SK-N-SH treated with all-trans-retinoic acid at 6 μM for 48 hours (cell line): ENCODE results near the gene SPECC1L.

Experiments
- ATAC-seq: fragments of 200-7000 bp; cut with Tn5 transposase; 3 replicates; pipeline ENCODE4 v1.9.1; 2020; ENCODE audit warnings: mild to moderate bottlenecking, moderate library complexity
- BACH2 ChIP-seq: fragments of 250-450 bp; sonication (Bioruptor Pico); IDR thresholded peaks from 2 replicates; pipeline ENCODE4 v1.9.0; 2021; ENCODE audit warnings: mild to moderate bottlenecking, borderline replicate concordance
- CREB5 ChIP-seq: fragments of 250-450 bp; sonication (Bioruptor Pico); IDR thresholded peaks from 2 replicates; pipeline ENCODE4 v1.5.1; 2020; ENCODE audit warnings: low read depth, mild to moderate bottlenecking, moderate library complexity
- CSDC2 ChIP-seq: fragments of 250-450 bp; sonication (Bioruptor Pico); IDR thresholded peaks from 2 replicates; pipeline ENCODE4 v1.5.0; 2020; ENCODE audit warnings: mild to moderate bottlenecking, moderate library complexity
- CSRNP3 ChIP-seq: fragments of 250-450 bp; sonication (Bioruptor Pico); IDR thresholded peaks from 2 replicates; pipeline ENCODE4 v1.5.1; 2021; ENCODE audit warnings: mild to moderate bottlenecking, moderate library complexity
- ESRRG ChIP-seq: fragments of 250-450 bp; sonication (Bioruptor Pico); IDR thresholded peaks from 2 replicates; pipeline ENCODE4 v1.6.1; 2021; ENCODE audit warnings: mild to moderate bottlenecking
- GLIS3 ChIP-seq: fragments of 250-450 bp; sonication (Bioruptor Pico); IDR thresholded peaks from 2 replicates; pipeline ENCODE4 v1.5.0; 2020; ENCODE audit warnings: mild to moderate bottlenecking, moderate library complexity
- ISL1 ChIP-seq: fragments of 250-450 bp; sonication (Bioruptor Pico); IDR thresholded peaks from 2 replicates; pipeline ENCODE4 v2.1.2; 2022; ENCODE audit warnings: mild to moderate bottlenecking, moderate library complexity
- OSR1 ChIP-seq: fragments of 250-450 bp; sonication (Bioruptor Pico); IDR thresholded peaks from 2 replicates; pipeline ENCODE4 v1.8.0; 2022; ENCODE audit warnings: moderate library complexity, mild to moderate bottlenecking, inconsistent platforms
- POU6F1 ChIP-seq: fragments of 250-450 bp; sonication (Bioruptor Pico); IDR thresholded peaks from 2 replicates; pipeline ENCODE4 v1.8.0; 2021; ENCODE audit warnings: low read depth, mild to moderate bottlenecking, moderate library complexity, borderline replicate concordance
- PPARA ChIP-seq: fragments of 250-450 bp; sonication (Bioruptor Pico); IDR thresholded peaks from 2 replicates; pipeline ENCODE4 v1.5.0; 2020; ENCODE audit warnings: mild to moderate bottlenecking, borderline replicate concordance
- TCF4 ChIP-seq: fragments of 250-450 bp; sonication (Bioruptor Pico); IDR thresholded peaks from 2 replicates; pipeline ENCODE4 v1.8.0; 2021; ENCODE audit warnings: mild to moderate bottlenecking, moderate library complexity, borderline replicate concordance
- TOX ChIP-seq: fragments of 250-450 bp; sonication (Bioruptor Pico); IDR thresholded peaks from 2 replicates; pipeline ENCODE4 v1.8.0; 2021; ENCODE audit warnings: mild to moderate bottlenecking, moderate library complexity, borderline replicate concordance
- TSHZ2 ChIP-seq: fragments of 250-450 bp; sonication (Bioruptor Pico); IDR thresholded peaks from 2 replicates; pipeline ENCODE4 v1.5.0; 2020; ENCODE audit warnings: mild to moderate bottlenecking, moderate library complexity
- ZC3H10 ChIP-seq: fragments of 250-450 bp; sonication (Bioruptor Pico); IDR thresholded peaks from 2 replicates; pipeline ENCODE4 v1.5.1; 2021; ENCODE audit warnings: mild to moderate bottlenecking, moderate library complexity
- ZFP30 ChIP-seq: fragments of 450-650 bp; formaldehyde crosslinking; IDR thresholded peaks from 2 replicates; pipeline ENCODE4 v1.5.0; 2022; ENCODE audit warnings: mild to moderate bottlenecking, moderate library complexity
- ZNF565 ChIP-seq: fragments of 450-650 bp; formaldehyde crosslinking; conservative IDR thresholded peaks from 2 replicates; pipeline ENCODE4 v1.5.0; 2020; ENCODE audit warnings: low read depth, mild to moderate bottlenecking, moderate library complexity
- ZNF70 ChIP-seq: fragments of 450-650 bp; formaldehyde crosslinking; IDR thresholded peaks from 2 replicates; pipeline ENCODE4 v1.5.0; 2020; ENCODE audit warnings: mild to moderate bottlenecking, moderate library complexity
- ZNF8 ChIP-seq: fragments of 450-650 bp; formaldehyde crosslinking; IDR thresholded peaks from 2 replicates; pipeline ENCODE4 v1.5.0; 2020; ENCODE audit warnings: mild to moderate bottlenecking, moderate library complexity
- TF ChIP-seq, protein P1 (sequence below): fragments of 250-450 bp; sonication (Bioruptor Pico); IDR thresholded peaks from 2 replicates; pipeline ENCODE4 v1.8.0; 2020; ENCODE audit warnings: mild to moderate bottlenecking, moderate library complexity, borderline replicate concordance

SPECC1L gene

GRCh38 chr22:24370401-24370800 lies 99.8 kb downstream of the SPECC1L start:
- ATAC-seq: no peak
- no peak for TF ChIP-seq ZC3H10 (CRISPR knock-in tag)
- no peak for TF ChIP-seq OSR1 (CRISPR knock-in tag)
- no peak for TF ChIP-seq TOX (CRISPR knock-in tag)
- no peak for TF ChIP-seq ZNF70 (CRISPR knock-in tag)
- no peak for TF ChIP-seq CSDC2 (CRISPR knock-in tag)
- no peak for TF ChIP-seq ISL1 (CRISPR knock-in tag)
- no peak for TF ChIP-seq PPARA (CRISPR knock-in tag)
- TF ChIP-seq POU6F1 (CRISPR knock-in tag): no peak
- no peak for TF ChIP-seq BACH2 (CRISPR knock-in tag)
- TF ChIP-seq CREB5: no peak

DNA sequence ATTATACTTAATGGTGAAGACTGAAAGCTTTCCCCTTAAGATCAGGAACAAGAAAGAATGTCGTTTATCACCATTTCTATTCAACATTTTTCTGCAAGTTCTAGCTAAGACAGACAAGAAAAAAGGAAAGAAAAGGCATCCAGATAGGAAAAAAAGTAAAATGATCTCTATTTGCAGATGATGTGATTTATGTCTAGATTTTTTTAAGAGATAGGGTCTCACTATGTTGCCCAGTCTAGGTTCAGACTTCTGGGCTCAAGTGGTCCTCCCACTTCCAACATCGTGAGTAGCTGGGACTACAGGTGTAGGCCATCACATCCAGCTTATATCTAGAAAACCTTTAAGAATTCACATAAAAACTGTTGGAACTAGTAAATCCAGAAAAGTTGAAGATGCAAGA lies 105.4 kb downstream of the SPECC1L start:
- no peak for ATAC-seq

DNA sequence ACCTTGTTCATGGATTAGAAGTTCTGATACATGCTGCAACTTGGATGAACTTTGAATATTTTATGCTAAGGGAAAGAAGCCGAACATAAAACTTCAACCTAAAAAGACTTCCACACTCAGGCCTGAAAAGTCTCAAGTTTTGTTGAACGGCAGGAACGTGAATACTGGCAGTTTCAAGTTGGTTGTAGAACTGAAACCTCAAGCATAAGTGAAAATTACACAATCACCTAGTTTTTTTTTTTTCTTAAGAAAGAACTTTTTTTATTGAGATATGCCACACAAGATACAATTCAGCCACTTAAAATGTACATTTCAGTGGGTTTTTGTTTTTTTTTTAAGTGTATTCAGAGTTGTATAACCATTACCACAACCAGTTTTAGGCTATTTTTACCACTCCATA lies 106.0 kb downstream of the SPECC1L start:
- ATAC-seq: no peak
- TF ChIP-seq TSHZ2 (CRISPR knock-in tag) (no peak), ESRRG (CRISPR knock-in tag) (no peak), POU6F1 (CRISPR knock-in tag) (no peak)
- TF ChIP-seq, protein P1, sequence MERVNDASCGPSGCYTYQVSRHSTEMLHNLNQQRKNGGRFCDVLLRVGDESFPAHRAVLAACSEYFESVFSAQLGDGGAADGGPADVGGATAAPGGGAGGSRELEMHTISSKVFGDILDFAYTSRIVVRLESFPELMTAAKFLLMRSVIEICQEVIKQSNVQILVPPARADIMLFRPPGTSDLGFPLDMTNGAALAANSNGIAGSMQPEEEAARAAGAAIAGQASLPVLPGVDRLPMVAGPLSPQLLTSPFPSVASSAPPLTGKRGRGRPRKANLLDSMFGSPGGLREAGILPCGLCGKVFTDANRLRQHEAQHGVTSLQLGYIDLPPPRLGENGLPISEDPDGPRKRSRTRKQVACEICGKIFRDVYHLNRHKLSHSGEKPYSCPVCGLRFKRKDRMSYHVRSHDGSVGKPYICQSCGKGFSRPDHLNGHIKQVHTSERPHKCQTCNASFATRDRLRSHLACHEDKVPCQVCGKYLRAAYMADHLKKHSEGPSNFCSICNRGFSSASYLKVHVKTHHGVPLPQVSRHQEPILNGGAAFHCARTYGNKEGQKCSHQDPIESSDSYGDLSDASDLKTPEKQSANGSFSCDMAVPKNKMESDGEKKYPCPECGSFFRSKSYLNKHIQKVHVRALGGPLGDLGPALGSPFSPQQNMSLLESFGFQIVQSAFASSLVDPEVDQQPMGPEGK (CRISPR knock-in tag): no peak

More for the DNA sequence above, 105.4 kb downstream of the SPECC1L start:
- TF ChIP-seq CREB5 (no peak), POU6F1 (CRISPR knock-in tag) (no peak), ZC3H10 (CRISPR knock-in tag) (no peak), TCF4 (CRISPR knock-in tag) (no peak), TOX (CRISPR knock-in tag) (no peak), ZNF70 (CRISPR knock-in tag) (no peak), CSRNP3 (no peak), ZNF565 (no peak), ZFP30 (CRISPR knock-in tag) (no peak), GLIS3 (CRISPR knock-in tag) (no peak), PPARA (CRISPR knock-in tag) (no peak), ZNF8 (no peak), CSDC2 (CRISPR knock-in tag) (no peak), BACH2 (CRISPR knock-in tag) (no peak)
- TF ChIP-seq, all 23 proteins: peak for 0
